ENCODE results near the gene SAP30BP.

GRCh38 chr17:75637551-75637950 is 29.6 kb upstream of the SAP30BP start:
- TF ChIP-seq ETS1 (IDR thresholded peaks at IDR 0.05) (no peak), CREB1 (CRISPR knock-in tag; IDR thresholded peaks at IDR 0.05; ENCODE audit: low read depth) (no peak)

Measured in GM23338 (cell line).